GM12874 (cell line): ENCODE results near the gene AGAP2.

Experiments used
- CTCF ChIP-seq: IDR thresholded peaks from 2 replicates; pipeline ENCODE4 v1.5.1; 2011; ENCODE audit warnings: low read depth, mild to moderate bottlenecking, control low read depth, low read length, moderate library complexity; ENCODE audit not compliant: insufficient read depth

Gene AGAP2

DNA sequence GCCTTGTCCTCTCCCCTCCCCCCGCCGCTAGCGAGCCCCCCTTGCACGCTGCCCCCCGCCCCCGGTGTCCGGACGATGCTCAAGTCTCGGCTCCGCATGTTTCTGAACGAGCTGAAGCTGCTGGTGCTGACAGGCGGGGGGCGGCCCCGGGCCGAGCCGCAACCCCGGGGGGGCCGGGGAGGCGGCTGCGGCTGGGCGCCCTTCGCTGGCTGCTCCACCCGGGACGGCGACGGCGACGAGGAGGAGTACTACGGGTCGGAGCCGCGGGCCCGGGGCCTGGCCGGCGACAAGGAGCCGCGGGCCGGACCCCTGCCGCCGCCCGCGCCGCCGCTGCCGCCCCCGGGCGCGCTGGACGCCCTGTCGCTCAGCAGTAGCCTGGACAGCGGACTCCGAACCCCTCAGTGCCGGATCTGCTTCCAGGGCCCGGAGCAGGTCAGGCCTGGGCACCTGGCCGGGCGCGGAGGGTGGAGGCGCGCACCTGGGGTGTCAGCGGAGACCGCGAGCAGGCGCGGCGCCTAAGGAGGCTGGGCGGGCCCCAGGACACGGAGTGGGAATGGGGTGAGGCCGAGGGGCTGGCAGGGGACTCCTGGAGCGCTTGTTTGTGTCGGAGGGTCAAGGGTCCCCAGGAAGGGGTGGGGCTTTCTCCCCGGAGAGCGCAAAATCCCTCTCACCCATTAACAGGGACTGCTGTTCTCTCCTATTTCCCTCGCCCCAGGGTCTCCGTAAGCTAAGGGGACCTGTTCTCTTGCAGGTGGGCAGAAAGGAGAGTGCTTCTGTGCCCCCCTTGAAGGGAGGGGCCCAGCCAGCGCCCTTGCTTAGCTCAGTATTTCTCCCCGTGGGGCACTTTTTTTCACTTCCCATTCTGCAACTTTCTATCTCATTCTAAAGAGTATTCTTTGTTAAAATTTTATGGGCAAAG, 17.2 kb upstream of the AGAP2 start:
- no peak for TF ChIP-seq CTCF

- TF ChIP-seq CTCF = no peak
Measured at GRCh38 chr12:57755194-57755453, 16.6 kb upstream of the AGAP2 start.

DNA sequence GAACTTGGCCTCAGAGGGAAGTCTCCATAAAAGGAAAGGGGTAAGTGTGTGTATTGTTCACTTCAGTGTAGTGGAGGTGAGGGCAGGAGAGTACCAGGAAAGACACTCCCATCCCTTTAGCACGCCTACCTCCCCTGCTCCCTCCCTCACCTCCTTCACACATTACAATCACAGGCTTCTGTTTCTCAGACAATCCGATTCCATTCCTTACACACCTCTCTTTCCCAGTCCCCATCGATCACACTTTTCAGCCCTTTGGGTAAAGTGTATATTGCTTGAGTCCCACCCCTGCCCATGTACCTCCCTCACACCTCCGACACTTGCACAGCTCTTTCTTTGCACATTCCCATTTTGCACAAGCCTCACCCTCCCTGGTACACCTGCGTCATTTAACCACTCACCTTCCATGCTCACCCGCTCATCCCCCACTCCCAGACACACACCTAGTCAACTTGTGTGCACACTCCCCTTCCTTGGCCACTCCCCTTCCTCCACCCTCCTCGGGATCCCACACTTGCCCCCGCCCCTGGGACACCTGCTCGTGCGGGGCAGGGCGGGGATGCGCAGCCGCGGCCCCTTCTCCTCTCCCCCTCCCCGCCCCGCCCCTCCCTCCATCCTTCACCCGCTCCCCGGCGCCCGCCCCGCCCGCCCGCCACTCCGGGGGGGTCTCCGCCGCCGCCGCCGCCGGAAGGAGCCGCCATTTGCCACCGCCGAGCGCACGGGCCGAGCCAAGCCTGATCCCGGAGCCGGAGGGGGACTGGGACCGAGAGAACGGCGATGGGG, 16.1 kb upstream of the AGAP2 start, which contains the start of gene MARCHF9:
MARCHF9 (plus strand) TSS at position 693 of the 783 bp plus-strand sequence. CDS start 426 bp downstream, outside the sequence.
- TF ChIP-seq CTCF = no peak

GRCh38 chr12:57753756-57754337, 15.3 kb upstream of the AGAP2 start:
- no peak for TF ChIP-seq CTCF

- TF ChIP-seq CTCF = no peak
Measured at GRCh38 chr12:57752668-57753000, 14.1 kb upstream of the AGAP2 start.

GRCh38 chr12:57751788-57752667, 13.5 kb upstream of the AGAP2 start, which contains the start of gene CDK4:
CDK4 (minus strand) TSS chr12:57752310; CDS start chr12:57751717, 593 bp downstream.
- no peak for TF ChIP-seq CTCF
